ACC112 (cell line): Measurements from ENCODE around the gene LAGE3.

Source experiments
- H2AFZ ChIP-seq: fragments of 200-600 bp; sonication (generic); one replicate; pipeline ENCODE4 v1.6.0; 2017; ENCODE audit warnings: antibody characterized with exemption, low read length; ENCODE audit not compliant: unreplicated experiment
- H3K27ac ChIP-seq: fragments of 200-600 bp; sonication (generic); 2 replicates; pipeline ENCODE4 v1.5.1; 2014; ENCODE audit warnings: low read depth, mild to moderate bottlenecking, antibody characterized with exemption, low read length, moderate library complexity
- H3K27me3 ChIP-seq: fragments of 200-600 bp; sonication (generic); 2 replicates; pipeline ENCODE4 v1.6.1; 2014; ENCODE audit warnings: mild to moderate bottlenecking, antibody characterized with exemption, low read length, moderate library complexity, mixed read lengths; ENCODE audit not compliant: insufficient read depth
- H3K36me3 ChIP-seq: fragments of 200-600 bp; sonication (generic); 2 replicates; pipeline ENCODE4 v1.6.1; 2016; ENCODE audit warnings: mild to moderate bottlenecking, antibody characterized with exemption, low read length, moderate library complexity, mixed read lengths; ENCODE audit not compliant: insufficient read depth
- H3K4me1 ChIP-seq: fragments of 200-600 bp; sonication (generic); one replicate; pipeline ENCODE4 v1.6.1; 2016; ENCODE audit warnings: low read length, mixed read lengths; ENCODE audit not compliant: insufficient read depth, unreplicated experiment, control insufficient read depth
- H3K4me3 ChIP-seq: fragments of 200-600 bp; sonication (generic); 2 replicates; pipeline ENCODE4 v1.5.1; 2014; ENCODE audit warnings: mild to moderate bottlenecking, low read depth, low read length
- H3K79me2 ChIP-seq: fragments of 200-600 bp; sonication (generic); one replicate; pipeline ENCODE4 v1.6.0; 2016; ENCODE audit warnings: low read length; ENCODE audit not compliant: control insufficient read depth, unreplicated experiment, insufficient read depth

The LAGE3 gene

GRCh38 chrX:154441984-154442707 lies 36.9 kb downstream of the LAGE3 start:
- no peak overlapping the region for H3K27ac ChIP-seq
- no peaks in the 10 kb centered on the region for H3K36me3 ChIP-seq
- no peak overlapping the region for H2AFZ ChIP-seq

GRCh38 chrX:154441564-154441963 lies 37.5 kb downstream of the LAGE3 start:
- H2AFZ ChIP-seq = no peak overlapping the region
- no peaks in the 10 kb centered on the region for H3K27me3 ChIP-seq
- peaks cover 57% of the 10 kb centered on the region for H3K79me2 ChIP-seq
- H3K4me3 ChIP-seq = no peak overlapping the region
- H3K4me1 ChIP-seq = peaks cover 7% of the 10 kb centered on the region
- no peak overlapping the region for H3K27ac ChIP-seq
- H3K36me3 ChIP-seq = no peaks in the 10 kb centered on the region

More at GRCh38 chrX:154441984-154442707, 36.9 kb downstream of the LAGE3 start:
- H3K4me1 ChIP-seq = peaks cover 7% of the 10 kb centered on the region
- peaks cover 58% of the 10 kb centered on the region for H3K79me2 ChIP-seq
- no peaks in the 10 kb centered on the region for H3K27me3 ChIP-seq
- no peak overlapping the region for H3K4me3 ChIP-seq

GRCh38 chrX:154440623-154441357 lies 38.3 kb downstream of the LAGE3 start:
- Histone ChIP-seq H3K36me3 (no peaks in the 10 kb centered on the region), H3K79me2 (peaks cover 49% of the 10 kb centered on the region), H3K27me3 (no peaks in the 10 kb centered on the region), H3K27ac (no peak overlapping the region), H3K4me3 (no peak overlapping the region), H3K4me1 (peaks cover 11% of the 10 kb centered on the region), H2AFZ (no peak overlapping the region)

- Histone ChIP-seq H2AFZ (no peak overlapping the region), H3K79me2 (peaks cover 39% of the 10 kb centered on the region), H3K4me1 (peaks cover 3% of the 10 kb centered on the region), H3K36me3 (no peaks in the 10 kb centered on the region), H3K4me3 (no peak overlapping the region), H3K27ac (no peak overlapping the region), H3K27me3 (no peaks in the 10 kb centered on the region)
These were observed 39.2 kb downstream of the LAGE3 start for GRCh38 chrX:154439841-154440240.

GRCh38 chrX:154437971-154438893 lies 40.8 kb downstream of the LAGE3 start:
- no peak overlapping the region for H2AFZ ChIP-seq
- peaks cover 33% of the 10 kb centered on the region for H3K79me2 ChIP-seq
- no peak overlapping the region for H3K27ac ChIP-seq
- H3K4me1 ChIP-seq = peaks cover 3% of the 10 kb centered on the region
- H3K36me3 ChIP-seq = no peaks in the 10 kb centered on the region
- H3K4me3 ChIP-seq = peak overlapping the region; percentile 87
- H3K27me3 ChIP-seq = no peaks in the 10 kb centered on the region

GRCh38 chrX:154436983-154437752 lies 41.9 kb downstream of the LAGE3 start, which contains the start of gene GDI1:
Gene GDI1 (plus strand): TSS chrX:154437154. CDS start chrX:154437255, 101 bp downstream.
- Histone ChIP-seq H2AFZ (no peak within 1 kb of the TSS), H3K27ac (peak within 1 kb of the TSS; percentile 72), H3K27me3 (no peaks in the 10 kb centered on the region), H3K4me1 (peaks cover 3% of the 10 kb centered on the region), H3K79me2 (peaks cover 33% of the 10 kb centered on the region), H3K36me3 (no peaks in the 10 kb centered on the region), H3K4me3 (peak within 1 kb of the TSS; percentile 87)

- H2AFZ ChIP-seq = no peak overlapping the region
- peaks cover 33% of the 10 kb centered on the region for H3K79me2 ChIP-seq
- H3K36me3 ChIP-seq = no peaks in the 10 kb centered on the region
- H3K4me3 ChIP-seq = peak overlapping the region; percentile 87
- H3K4me1 ChIP-seq = peaks cover 3% of the 10 kb centered on the region
- no peaks in the 10 kb centered on the region for H3K27me3 ChIP-seq
- peak overlapping the region; percentile 72 for H3K27ac ChIP-seq
These were observed 42.6 kb downstream of the LAGE3 start for GRCh38 chrX:154436374-154436982.

GRCh38 chrX:154435171-154435733 lies 43.8 kb downstream of the LAGE3 start:
- H3K36me3 ChIP-seq = no peaks in the 10 kb centered on the region
- H3K27ac ChIP-seq = no peak overlapping the region
- H3K4me3 ChIP-seq = no peak overlapping the region
- H3K79me2 ChIP-seq = peaks cover 32% of the 10 kb centered on the region
- H3K4me1 ChIP-seq = peaks cover 3% of the 10 kb centered on the region
- H2AFZ ChIP-seq = no peak overlapping the region
- no peaks in the 10 kb centered on the region for H3K27me3 ChIP-seq

GRCh38 chrX:154434394-154435168 lies 44.5 kb downstream of the LAGE3 start:
- Histone ChIP-seq H3K27me3 (no peaks in the 10 kb centered on the region), H3K79me2 (peaks cover 30% of the 10 kb centered on the region), H2AFZ (no peak overlapping the region), H3K4me3 (no peak overlapping the region), H3K36me3 (no peaks in the 10 kb centered on the region), H3K27ac (no peak overlapping the region), H3K4me1 (peaks cover 3% of the 10 kb centered on the region)
